Mesothelial cell of epicardium (in vitro differentiated cells): Measurements from ENCODE around the gene TBC1D4. TPM values are rescaled to one million over a fixed set of nuclear protein-coding genes. Genes with fewer than 3 reads are reported as not detected.

Experiments used
- DNase-seq, 2 experiments: peaks; one replicate each; pipeline ENCODE4 v3.0.0; 2021; ENCODE audit warnings: low spot score in 2 of 2; ENCODE audit not compliant: unreplicated experiment in 2 of 2
- H3K27ac Mint-ChIP-seq: 2 replicates; pipeline ENCODE4 v1.8.0; 2021; ENCODE audit warnings: mixed read lengths
- H3K27me3 Mint-ChIP-seq: 2 replicates; pipeline ENCODE4 v1.8.0; 2021; ENCODE audit warnings: low read depth, mixed read lengths
- H3K36me3 Mint-ChIP-seq: 2 replicates; pipeline ENCODE4 v1.8.0; 2021; ENCODE audit warnings: mixed read lengths
- H3K4me1 Mint-ChIP-seq: 2 replicates; pipeline ENCODE4 v1.8.0; 2021; ENCODE audit warnings: mixed read lengths
- H3K4me3 Mint-ChIP-seq: 2 replicates; pipeline ENCODE4 v1.8.0; 2021; ENCODE audit warnings: mild to moderate bottlenecking, moderate library complexity, mixed read lengths
- H3K9me3 Mint-ChIP-seq: 2 replicates; pipeline ENCODE4 v1.8.0; 2021; ENCODE audit warnings: mixed read lengths
- total RNA-seq: library from RNA; stranded (reverse); gene quantifications from 3 replicates; pipeline ENCODE4 v1.2.1, GENCODE V29; 2021
- TF ChIP-seq, protein P1 (sequence below): fragments of 200-600 bp; sonication (generic); IDR thresholded peaks from one replicate; pipeline ENCODE4 v1.5.0; 2021; ENCODE audit warnings: antibody characterized with exemption; ENCODE audit not compliant: unreplicated experiment

TBC1D4 gene
- total RNA-seq, 1 donor from 2014 or later = 20.5 TPM

DNA sequence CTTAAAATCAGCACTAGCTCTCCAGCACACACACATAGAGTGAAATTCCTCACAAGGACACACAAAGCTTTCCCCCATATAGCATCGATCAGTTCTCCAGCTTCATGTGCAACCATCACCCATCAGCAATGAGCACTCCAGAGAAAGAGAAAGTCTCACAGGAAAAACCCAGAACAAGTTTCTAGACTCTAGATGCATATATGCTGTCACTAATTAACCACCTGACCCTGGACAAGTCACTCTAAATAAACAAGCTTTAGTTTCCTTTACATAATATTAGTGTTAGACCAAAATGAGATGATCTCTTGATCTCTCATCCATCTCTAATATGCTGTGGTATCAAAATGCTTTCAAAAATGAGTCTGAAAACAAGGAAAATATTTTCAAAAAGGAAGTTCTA is 81.2 kb downstream of the TBC1D4 start:
- H3K9me3 Mint-ChIP-seq = peaks cover 27% of the 10 kb centered on the region
- peaks cover 21% of the 10 kb centered on the region for H3K4me1 Mint-ChIP-seq
- no peak for DNase-seq
- peaks cover 24% of the 10 kb centered on the region for H3K36me3 Mint-ChIP-seq
- no peak overlapping the region for H3K4me3 Mint-ChIP-seq
- TF ChIP-seq, protein P1, sequence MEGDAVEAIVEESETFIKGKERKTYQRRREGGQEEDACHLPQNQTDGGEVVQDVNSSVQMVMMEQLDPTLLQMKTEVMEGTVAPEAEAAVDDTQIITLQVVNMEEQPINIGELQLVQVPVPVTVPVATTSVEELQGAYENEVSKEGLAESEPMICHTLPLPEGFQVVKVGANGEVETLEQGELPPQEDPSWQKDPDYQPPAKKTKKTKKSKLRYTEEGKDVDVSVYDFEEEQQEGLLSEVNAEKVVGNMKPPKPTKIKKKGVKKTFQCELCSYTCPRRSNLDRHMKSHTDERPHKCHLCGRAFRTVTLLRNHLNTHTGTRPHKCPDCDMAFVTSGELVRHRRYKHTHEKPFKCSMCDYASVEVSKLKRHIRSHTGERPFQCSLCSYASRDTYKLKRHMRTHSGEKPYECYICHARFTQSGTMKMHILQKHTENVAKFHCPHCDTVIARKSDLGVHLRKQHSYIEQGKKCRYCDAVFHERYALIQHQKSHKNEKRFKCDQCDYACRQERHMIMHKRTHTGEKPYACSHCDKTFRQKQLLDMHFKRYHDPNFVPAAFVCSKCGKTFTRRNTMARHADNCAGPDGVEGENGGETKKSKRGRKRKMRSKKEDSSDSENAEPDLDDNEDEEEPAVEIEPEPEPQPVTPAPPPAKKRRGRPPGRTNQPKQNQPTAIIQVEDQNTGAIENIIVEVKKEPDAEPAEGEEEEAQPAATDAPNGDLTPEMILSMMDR = no peak
- H3K27ac Mint-ChIP-seq = no peak overlapping the region
- H3K27me3 Mint-ChIP-seq = no peaks in the 10 kb centered on the region

DNA sequence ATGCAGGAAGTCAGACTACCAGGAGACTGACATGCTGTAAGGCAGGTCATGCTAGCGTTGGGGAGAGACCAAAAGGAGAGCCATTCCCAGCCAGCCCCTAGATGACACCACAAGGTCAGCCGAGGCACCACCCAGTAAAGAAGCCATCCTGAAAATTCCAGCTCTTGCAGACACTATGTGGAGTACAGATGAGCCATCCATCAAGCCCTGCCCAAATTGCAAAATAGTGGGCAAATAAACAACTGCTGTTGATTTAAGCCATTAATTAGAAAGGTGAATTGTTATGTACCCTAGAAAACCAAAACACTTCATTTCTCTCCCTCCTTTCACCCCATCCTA is 82.1 kb downstream of the TBC1D4 start:
- peaks cover 27% of the 10 kb centered on the region for H3K9me3 Mint-ChIP-seq
- DNase-seq = no peak
- H3K27ac Mint-ChIP-seq = no peak overlapping the region
- H3K4me1 Mint-ChIP-seq = peaks cover 21% of the 10 kb centered on the region
- TF ChIP-seq, protein P1 = no peak
- H3K4me3 Mint-ChIP-seq = no peak overlapping the region
- no peaks in the 10 kb centered on the region for H3K27me3 Mint-ChIP-seq
- H3K36me3 Mint-ChIP-seq = peaks cover 24% of the 10 kb centered on the region

DNA sequence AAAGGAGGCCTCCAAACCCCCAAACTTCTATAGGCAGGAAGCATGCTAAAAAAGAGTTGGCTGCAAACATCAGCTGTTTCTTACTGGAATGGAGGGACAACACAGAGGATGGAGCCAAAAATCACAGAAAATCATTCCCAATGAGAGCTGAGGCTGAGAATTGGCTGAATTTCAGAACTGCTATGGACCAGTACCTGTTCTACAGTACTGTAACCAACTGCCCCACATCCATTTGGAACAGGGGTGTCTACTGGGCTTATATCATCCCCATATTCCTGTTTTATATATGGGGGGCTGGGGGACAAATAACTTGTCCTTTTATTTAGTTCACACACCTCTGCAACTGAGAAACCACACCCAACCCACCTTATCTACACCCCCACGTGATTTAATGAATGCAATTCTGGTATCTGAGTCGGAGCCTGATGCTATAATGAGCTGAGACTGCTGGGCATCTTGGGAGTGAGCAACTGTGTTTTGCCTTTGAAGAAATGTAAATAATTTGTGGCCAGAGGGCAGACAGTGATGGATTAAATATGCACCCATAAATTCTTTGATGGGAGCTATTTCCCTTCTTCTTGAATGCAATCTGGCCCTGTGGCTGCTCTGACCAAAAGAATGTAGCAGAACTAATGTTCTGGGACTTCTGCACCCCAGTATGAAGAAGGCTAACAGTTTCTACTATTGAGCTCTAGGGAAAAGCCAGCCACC is 82.6 kb downstream of the TBC1D4 start:
- peaks cover 24% of the 10 kb centered on the region for H3K36me3 Mint-ChIP-seq
- no peak for DNase-seq

DNA sequence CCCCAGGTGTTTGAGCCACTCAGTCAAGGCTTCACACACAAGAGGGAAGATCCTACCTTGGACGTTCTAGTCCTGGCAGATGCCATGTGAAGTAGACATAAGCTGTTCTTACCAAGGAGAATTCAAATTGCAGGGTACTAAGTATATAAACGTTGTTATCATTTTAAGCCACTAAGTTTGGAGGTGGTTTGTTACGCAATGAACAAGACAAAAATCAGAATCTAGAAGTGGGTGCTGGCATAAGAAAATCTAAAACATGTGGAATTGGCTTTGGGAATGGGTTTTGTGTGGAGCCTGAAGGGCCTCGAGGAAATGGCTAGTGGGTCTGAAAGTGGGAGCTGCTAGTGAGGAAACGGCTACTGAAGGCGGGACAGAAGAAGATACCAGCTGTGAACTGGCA is 83.9 kb downstream of the TBC1D4 start:
- no peak for DNase-seq
- H3K4me1 Mint-ChIP-seq = peaks cover 14% of the 10 kb centered on the region
- TF ChIP-seq, protein P1 = no peak
- no peak overlapping the region for H3K4me3 Mint-ChIP-seq
- H3K27me3 Mint-ChIP-seq = no peaks in the 10 kb centered on the region
- peaks cover 24% of the 10 kb centered on the region for H3K36me3 Mint-ChIP-seq
- peaks cover 27% of the 10 kb centered on the region for H3K9me3 Mint-ChIP-seq
- H3K27ac Mint-ChIP-seq = no peak overlapping the region

More for the DNA sequence above, 82.6 kb downstream of the TBC1D4 start:
- Mint-ChIP-seq H3K27ac (no peak overlapping the region), H3K4me1 (peaks cover 19% of the 10 kb centered on the region), H3K27me3 (no peaks in the 10 kb centered on the region), H3K9me3 (peaks cover 27% of the 10 kb centered on the region), H3K4me3 (no peak overlapping the region)
- TF ChIP-seq, protein P1 = no peak

DNA sequence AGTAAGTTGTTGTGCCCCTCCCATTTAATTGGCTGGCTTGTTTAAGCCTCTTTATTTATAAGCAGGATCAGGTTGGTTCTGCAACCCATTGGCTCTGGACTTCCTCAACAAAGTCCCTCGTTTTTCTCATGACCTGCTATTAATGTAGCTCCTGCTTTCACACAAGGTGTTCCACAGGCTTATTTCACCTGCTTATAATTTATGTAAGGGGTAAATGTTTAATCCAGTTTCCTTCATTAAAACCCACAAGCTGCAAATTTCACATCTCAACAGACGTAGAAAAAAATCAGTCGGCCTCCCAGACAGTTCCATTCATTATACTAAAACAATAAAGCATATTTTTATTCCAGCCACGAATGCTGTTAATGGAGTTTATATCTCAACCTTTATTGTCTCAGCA is 86.1 kb downstream of the TBC1D4 start:
- Mint-ChIP-seq H3K9me3 (peaks cover 27% of the 10 kb centered on the region), H3K27me3 (no peaks in the 10 kb centered on the region), H3K27ac (no peak overlapping the region), H3K4me3 (no peak overlapping the region), H3K36me3 (peaks cover 24% of the 10 kb centered on the region), H3K4me1 (peaks cover 3% of the 10 kb centered on the region)
- TF ChIP-seq, protein P1 = no peak
- DNase-seq = no peak
